MM.1S (cell line): ENCODE results near the gene CSRNP3.

ENCODE experiments used
- DNase-seq: peaks from one replicate; pipeline ENCODE4 v3.0.0-alpha.2; 2015
- H2AFZ ChIP-seq: fragments of 300-600 bp; sonication (generic); 2 replicates; pipeline ENCODE4 v1.6.0; 2016; ENCODE audit warnings: antibody characterized with exemption, low read length
- H3F3A ChIP-seq: fragments of 300-600 bp; sonication (generic); 2 replicates; pipeline ENCODE4 v1.6.1; 2016; ENCODE audit warnings: mild to moderate bottlenecking, antibody characterized with exemption, low read length, moderate library complexity, mixed read lengths; ENCODE audit not compliant: insufficient read depth
- H3K27ac ChIP-seq: fragments of 300-600 bp; sonication (generic); 2 replicates; pipeline ENCODE4 v1.5.1; 2016; ENCODE audit warnings: mild to moderate bottlenecking, low read length
- H3K27me3 ChIP-seq: fragments of 300-600 bp; sonication (generic); replicated peaks from 2 replicates; pipeline ENCODE4 v1.6.0; 2016; ENCODE audit warnings: low read length; ENCODE audit not compliant: insufficient read depth
- H3K36me3 ChIP-seq: fragments of 300-600 bp; sonication (generic); replicated peaks from 2 replicates; pipeline ENCODE4 v1.6.1; 2016; ENCODE audit warnings: mild to moderate bottlenecking, low read length, mixed read lengths; ENCODE audit not compliant: insufficient read depth
- H3K4me1 ChIP-seq: fragments of 300-600 bp; sonication (generic); 2 replicates; pipeline ENCODE4 v1.6.1; 2016; ENCODE audit warnings: low read length, mixed read lengths
- H3K4me2 ChIP-seq: fragments of 300-600 bp; sonication (generic); 2 replicates; pipeline ENCODE4 v1.6.0; 2016; ENCODE audit warnings: low read depth, low read length
- H3K4me3 ChIP-seq: fragments of 300-600 bp; sonication (generic); 2 replicates; pipeline ENCODE4 v1.5.1; 2016; ENCODE audit warnings: low read length, mixed read lengths
- H3K79me2 ChIP-seq: fragments of 300-600 bp; sonication (generic); 2 replicates; pipeline ENCODE4 v1.6.1; 2016; ENCODE audit warnings: mixed run types, low read length, mixed read lengths
- H3K9ac ChIP-seq: fragments of 300-600 bp; sonication (generic); 2 replicates; pipeline ENCODE4 v1.6.1; 2016; ENCODE audit warnings: low read length, mixed read lengths
- H3K9me2 ChIP-seq: fragments of 300-600 bp; sonication (generic); replicated peaks from 2 replicates; pipeline ENCODE4 v1.6.1; 2016; ENCODE audit warnings: mild to moderate bottlenecking, low read length, mixed read lengths; ENCODE audit not compliant: insufficient read depth
- H3K9me3 ChIP-seq: fragments of 300-600 bp; sonication (generic); replicated peaks from 2 replicates; pipeline ENCODE4 v1.6.1; 2016; ENCODE audit warnings: mild to moderate bottlenecking, low read length, mixed read lengths; ENCODE audit not compliant: insufficient read depth
- H4K20me1 ChIP-seq: fragments of 300-600 bp; sonication (generic); 2 replicates; pipeline ENCODE4 v1.6.1; 2016; ENCODE audit warnings: mild to moderate bottlenecking, low read length, moderate library complexity, mixed read lengths; ENCODE audit not compliant: insufficient read depth
- CTCF ChIP-seq: fragments of 300-600 bp; sonication (generic); IDR thresholded peaks from 2 replicates; pipeline ENCODE4 v1.5.1; 2016; ENCODE audit warnings: antibody characterized with exemption, low read length, mixed read lengths
- EZH2 ChIP-seq: fragments of 300-600 bp; sonication (generic); optimal IDR thresholded peaks from 2 replicates; pipeline ENCODE3; 2017; ENCODE audit warnings: low read depth, mild to moderate bottlenecking, antibody characterized with exemption, low read length, mixed read lengths
- EZH2phosphoT487 ChIP-seq: fragments of 300-600 bp; sonication (generic); IDR thresholded peaks from 2 replicates; pipeline ENCODE4 v1.6.1; 2018; ENCODE audit warnings: antibody characterized with exemption, low read length

The CSRNP3 gene

GRCh38 chr2:165566008-165566407 lies 96.5 kb downstream of the CSRNP3 start:
- no peaks in the 10 kb centered on the region for H3K36me3 ChIP-seq
- no peaks in the 10 kb centered on the region for H3K9me2 ChIP-seq
- H3K9ac ChIP-seq: no peak overlapping the region
- no peaks in the 10 kb centered on the region for H3K27me3 ChIP-seq
- no peaks in the 10 kb centered on the region for H3K79me2 ChIP-seq
- no peaks in the 10 kb centered on the region for H3K9me3 ChIP-seq
- no peak overlapping the region for H3K4me2 ChIP-seq
- H3K4me3 ChIP-seq: no peak overlapping the region
- no peak overlapping the region for H2AFZ ChIP-seq
- no peaks in the 10 kb centered on the region for H3K4me1 ChIP-seq
- H4K20me1 ChIP-seq: no peaks in the 10 kb centered on the region
- no peaks in the 10 kb centered on the region for H3F3A ChIP-seq
- DNase-seq: no peak
- TF ChIP-seq EZH2phosphoT487: no peak
- TF ChIP-seq EZH2: no peak
- H3K27ac ChIP-seq: no peak overlapping the region

DNA sequence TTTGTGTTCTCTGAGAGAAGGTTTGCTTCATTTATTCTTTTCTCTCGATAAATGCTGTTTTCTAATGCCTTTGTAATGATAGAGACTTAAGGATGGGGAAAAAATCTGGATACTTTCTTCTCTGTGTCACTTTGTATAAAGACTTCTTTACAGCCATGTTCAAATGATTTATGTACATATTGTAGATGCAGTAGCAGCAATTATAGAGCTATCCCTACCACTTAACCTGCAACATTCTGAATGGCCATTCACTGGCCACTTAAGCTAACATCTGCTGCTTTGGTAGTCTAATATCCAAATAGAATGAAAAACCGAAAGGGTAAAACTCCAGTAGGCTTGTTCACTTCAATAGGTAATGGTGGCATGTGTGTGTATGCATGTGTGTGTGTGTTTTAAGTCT lies 97.8 kb downstream of the CSRNP3 start:
- no peaks in the 10 kb centered on the region for H3K9me3 ChIP-seq
- no peaks in the 10 kb centered on the region for H3F3A ChIP-seq
- no peak overlapping the region for H3K27ac ChIP-seq
- H3K9me2 ChIP-seq: no peaks in the 10 kb centered on the region
- no peak overlapping the region for H2AFZ ChIP-seq
- no peaks in the 10 kb centered on the region for H3K79me2 ChIP-seq
- H3K9ac ChIP-seq: no peak overlapping the region
- H3K4me2 ChIP-seq: no peak overlapping the region
- no peak overlapping the region for H3K4me3 ChIP-seq
- no peaks in the 10 kb centered on the region for H3K4me1 ChIP-seq
- H3K27me3 ChIP-seq: no peaks in the 10 kb centered on the region
- H4K20me1 ChIP-seq: no peaks in the 10 kb centered on the region
- H3K36me3 ChIP-seq: no peaks in the 10 kb centered on the region
- DNase-seq: no peak
- TF ChIP-seq EZH2phosphoT487 (no peak), CTCF (no peak), EZH2 (no peak)

GRCh38 chr2:165568361-165568760 lies 98.9 kb downstream of the CSRNP3 start:
- H2AFZ ChIP-seq: no peak overlapping the region
- no peaks in the 10 kb centered on the region for H3K27me3 ChIP-seq
- no peaks in the 10 kb centered on the region for H3K4me1 ChIP-seq
- no peak overlapping the region for H3K4me3 ChIP-seq
- no peaks in the 10 kb centered on the region for H3F3A ChIP-seq
- no peaks in the 10 kb centered on the region for H3K36me3 ChIP-seq
- no peak for DNase-seq
- no peak overlapping the region for H3K4me2 ChIP-seq
- no peak overlapping the region for H3K27ac ChIP-seq
- no peaks in the 10 kb centered on the region for H3K9me2 ChIP-seq
- H3K9ac ChIP-seq: no peak overlapping the region
- H3K79me2 ChIP-seq: no peaks in the 10 kb centered on the region
- TF ChIP-seq CTCF (no peak), EZH2phosphoT487 (no peak), EZH2 (no peak)
- no peaks in the 10 kb centered on the region for H3K9me3 ChIP-seq
- no peaks in the 10 kb centered on the region for H4K20me1 ChIP-seq

- no peak overlapping the region for H2AFZ ChIP-seq
- H3K9ac ChIP-seq: no peak overlapping the region
- TF ChIP-seq CTCF (no peak), EZH2phosphoT487 (no peak), EZH2 (no peak)
- H3K4me2 ChIP-seq: no peak overlapping the region
- H3F3A ChIP-seq: no peaks in the 10 kb centered on the region
- no peak for DNase-seq
- H3K79me2 ChIP-seq: no peaks in the 10 kb centered on the region
- no peaks in the 10 kb centered on the region for H3K27me3 ChIP-seq
- no peaks in the 10 kb centered on the region for H3K36me3 ChIP-seq
- H3K9me2 ChIP-seq: no peaks in the 10 kb centered on the region
- H3K4me1 ChIP-seq: no peaks in the 10 kb centered on the region
- H3K27ac ChIP-seq: no peak overlapping the region
- H3K9me3 ChIP-seq: no peaks in the 10 kb centered on the region
- H4K20me1 ChIP-seq: no peaks in the 10 kb centered on the region
- no peak overlapping the region for H3K4me3 ChIP-seq
These were observed 102.0 kb downstream of the CSRNP3 start for GRCh38 chr2:165571477-165571876.
